Heart left ventricle (tissue), 16 donors: Measurements from ENCODE around the gene ZC3HAV1. TPM values are rescaled to one million over a fixed set of nuclear protein-coding genes. Genes with fewer than 3 reads are reported as not detected.
A peak's percentile ranks its signal among the peaks of the same experiment; 100 is the strongest.
"Not testable (repeated sequence)": the region's sequence is repeated elsewhere in the genome, so short reads cannot be mapped to it uniquely, and the experiment has no call there.

Source experiments
- ATAC-seq, 4 donors: fragments of 200-7000 bp; cut with Tn5 transposase; one replicate each; pipeline ENCODE4 v1.9.1; 2020 to 2022; ENCODE audit warnings: moderate library complexity in 4 of 4, mild to moderate bottlenecking in 3 of 4, moderate number of reproducible peaks in 1 of 4
- DNase-seq, 5 donors: peaks; one replicate each; pipeline ENCODE4 v3.0.0-alpha.2; 2020
- H3K27ac ChIP-seq, 12 donors: fragments of 200-600 bp; sonication (generic) in 4 of 12; one replicate each; pipeline versions ENCODE4 v1.5.0 to v1.8.0; 2016 to 2022; ENCODE audit warnings: mild to moderate bottlenecking in 2 of 12
- H3K27me3 ChIP-seq, 9 donors: fragments of 200-600 bp; sonication (generic) in 2 of 9; one replicate each; pipeline versions ENCODE4 v1.5.1 to v1.8.0; 2016 to 2022; ENCODE audit warnings: mild to moderate bottlenecking in 3 of 9
- H3K36me3 ChIP-seq, 9 donors: fragments of 200-600 bp; sonication (generic) in 2 of 9; one replicate each; pipeline versions ENCODE4 v1.5.0 to v1.8.0; 2018 to 2022; ENCODE audit warnings: mild to moderate bottlenecking in 2 of 9
- H3K4me1 ChIP-seq, 12 donors: fragments of 200-600 bp; sonication (generic) in 4 of 12; one replicate each; pipeline versions ENCODE4 v1.5.0 to v1.8.0; 2016 to 2022; ENCODE audit warnings: mild to moderate bottlenecking in 3 of 12
- H3K4me3 ChIP-seq, 12 donors: fragments of 200-600 bp; sonication (generic) in 4 of 12; one replicate each; pipeline versions ENCODE4 v1.5.0 to v1.8.0; 2017 to 2022; ENCODE audit warnings: mild to moderate bottlenecking in 9 of 12, moderate library complexity in 4 of 12
- H3K9me3 ChIP-seq, 12 donors: fragments of 200-600 bp; sonication (generic) in 4 of 12; one replicate each; pipeline versions ENCODE4 v1.5.0 to v1.8.0; 2016 to 2022; ENCODE audit warnings: mild to moderate bottlenecking in 1 of 12
- CTCF ChIP-seq, 12 donors: fragments of 200-600 bp; sonication (generic) in 4 of 12; IDR thresholded peaks; one replicate each; pipeline versions ENCODE4 v1.5.0 to v1.8.0; 2018 to 2022; ENCODE audit warnings: antibody characterized with exemption in 12 of 12, mild to moderate bottlenecking in 5 of 12
- POLR2A ChIP-seq, 2 donors: fragments of 450-650 bp; IDR thresholded peaks; one replicate each; pipeline ENCODE4 v1.6.1; 2017; ENCODE audit warnings: antibody characterized with exemption in 2 of 2, mild to moderate bottlenecking in 2 of 2, moderate library complexity in 2 of 2
- WGBS, 4 donors: extraction: QIAGEN DNeasy Blood & Tissue Kit in 2 of 4; methylation state at CpG; one replicate each; pipeline versions ENCODE4 v1.1.5 to v1.1.7; 2013 to 2018; 5-methylcytosine and 5-hydroxymethylcytosine counted together
- intact Hi-C, 10 donors: fragments of 100-400 bp; cut with DNase I; formaldehyde crosslinking; loops; one replicate each; pipeline versions ENCODE4 v1.11.1 to v1.14.2; 2022
- polyA plus RNA-seq, 2 donors: library from polyadenylated mRNA; stranded (reverse); fragments of 200-250 nt; gene quantifications; one replicate each; pipeline ENCODE4 v1.2.3, GENCODE V29; 2013
- total RNA-seq, 9 donors: library from RNA; depleted of rRNA in 2 of 9; stranded (reverse); fragments of >200 nt in 2 of 9; fragmentation: NEBNext Ultra II Directional in 3 of 9; extraction: Animal tissue kit (Norgen Biotek cat#: 25700) in 3 of 9; gene quantifications; one replicate each; pipeline versions ENCODE4 v1.1.0 to v1.2.4, GENCODE V29; 2016 to 2023
- donor health status: ischemic (EF 13 %, LVEDD 7.1; RV severe dilation, severe dysfunction).
- donor health status: healthy with polysubstance abuse.
- donor health status: DM: no; HTN: yes; CAD: no.
- donor health status: DM: no; HTN: no; CAD: no.
- donor health status: ischemic (EF 25% LVEDD 6.9; RV normal size, moderate dysfunction).
- donor health status: ischemic (EF 25% LVEDD 5.7; RV mildly dilated, moderate dysfunction).
- donor health status: healthy.
- donor health status: DM: yes; HTN: yes; CAD: no.
- donor health status: ischemic (EF 35%, LVEDD 5.7; RV mildly dilated, moderate dysfunction).
- donor health status: nonischemic (EF 11% LVEDD 7.7; RV severe dilation, severe dysfunction).
- donor health status: DM: yes; HTN: yes; CAD: no.
- donor health status: PGD.
- donor health status: ischemic (EF 29% LVEDD 5.4; RV normal size, mild dysfunction).
- donor health status: nonischemic (EF 23%, LVEDD 6.1; RV moderate dilation, normal function).

ZC3HAV1 gene
- total and polyA plus RNA-seq, 11 donors, result 2.8 to 31.9 (median 7.1) TPM

GRCh38 chr7:139080905-139081304, 28.6 kb downstream of the ZC3HAV1 start:
- intact Hi-C loops, result no loop called here
- Histone ChIP-seq H3K4me3 (no peak overlapping the region), H3K4me1 (peaks cover 0 to 20% (median 5%) of the 10 kb centered on the region in 12 donors), H3K27me3 (no peaks in the 10 kb centered on the region), H3K36me3 (peaks cover 0 to 100% (median 94%) of the 10 kb centered on the region in 9 donors), H3K27ac (peak overlapping the region in 5 of 12 donors; percentile 8 to 50 (median 34)), H3K9me3 (no peaks in the 10 kb centered on the region)
- no peak for TF ChIP-seq CTCF (IDR thresholded peaks at IDR 0.05)
- DNase-seq, result peak in 2 of 5 donors; percentile 25 to 31
- ATAC-seq, result peak; percentile 37 to 88 (median 60)
- WGBS, 4 donors, result 49 to 65% (median 64%) methylated on average over 8 of the region's 8 CpGs

DNA sequence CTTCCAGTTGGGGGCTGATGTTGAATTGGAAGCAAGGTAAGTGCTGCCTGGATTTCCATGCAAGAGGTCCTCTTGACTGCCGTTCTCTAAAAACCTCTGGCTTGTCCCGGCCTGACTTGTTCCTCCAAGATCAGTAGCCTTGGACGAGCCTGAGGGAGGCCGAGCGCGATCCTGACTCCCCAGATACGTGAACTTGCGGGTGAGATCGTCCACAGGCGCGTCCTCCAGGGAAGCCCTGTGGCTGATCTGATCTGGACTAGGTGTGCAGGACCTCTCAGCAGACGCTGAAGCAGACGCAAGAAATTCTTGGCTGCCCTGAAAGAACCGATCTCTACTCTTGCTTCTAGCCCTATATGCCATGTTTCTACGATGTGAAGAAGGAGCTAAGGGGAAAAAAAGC, 29.7 kb downstream of the ZC3HAV1 start:
- no peak for TF ChIP-seq CTCF (IDR thresholded peaks at IDR 0.05)
- no peak for TF ChIP-seq POLR2A (IDR thresholded peaks at IDR 0.05)
- no peaks in the 10 kb centered on the region for H3K27me3 ChIP-seq
- no peak for DNase-seq
- WGBS, 4 donors, result 94 to 96% (median 95%) methylated on average over 15 of the region's 15 CpGs
- ATAC-seq, result no peak
- H3K4me3 ChIP-seq, result no peak overlapping the region
- H3K27ac ChIP-seq, result no peak overlapping the region
- H3K9me3 ChIP-seq, result no peaks in the 10 kb centered on the region
- peaks cover 0 to 21% (median 7%) of the 10 kb centered on the region in 12 donors for H3K4me1 ChIP-seq
- intact Hi-C loops, result loop anchor here in 9 of 10 donors (5.0 to 10.0 kb wide), 4 partner anchors 43 to 195 kb away; partner anchors contain the start of gene ZC3HAV1L (in 1 of the 9)
- H3K36me3 ChIP-seq, result peaks cover 0 to 99% (median 88%) of the 10 kb centered on the region in 9 donors

GRCh38 chr7:139078911-139079310, 30.6 kb downstream of the ZC3HAV1 start:
- whole genome bisulfite sequencing, 4 donors, result 71 to 83% (median 77%) methylated on average over 1 of the region's 1 CpG
- no peaks in the 10 kb centered on the region for H3K9me3 ChIP-seq
- intact Hi-C loops, result loop anchor here in 9 of 10 donors (5.0 to 10.0 kb wide), 4 partner anchors 42 to 194 kb away; partner anchors contain the start of gene ZC3HAV1L (in 1 of the 9)
- H3K27ac ChIP-seq, result peak overlapping the region in 1 of 12 donors; percentile 4
- TF ChIP-seq CTCF (IDR thresholded peaks at IDR 0.05), result no peak
- TF ChIP-seq POLR2A (IDR thresholded peaks at IDR 0.05), result no peak
- no peaks in the 10 kb centered on the region for H3K27me3 ChIP-seq
- ATAC-seq (no peak), DNase-seq (no peak)
- H3K4me1 ChIP-seq, result peaks cover 0 to 28% (median 9%) of the 10 kb centered on the region in 12 donors
- H3K4me3 ChIP-seq, result no peak overlapping the region
- peaks cover 0 to 99% (median 84%) of the 10 kb centered on the region in 9 donors for H3K36me3 ChIP-seq

DNA sequence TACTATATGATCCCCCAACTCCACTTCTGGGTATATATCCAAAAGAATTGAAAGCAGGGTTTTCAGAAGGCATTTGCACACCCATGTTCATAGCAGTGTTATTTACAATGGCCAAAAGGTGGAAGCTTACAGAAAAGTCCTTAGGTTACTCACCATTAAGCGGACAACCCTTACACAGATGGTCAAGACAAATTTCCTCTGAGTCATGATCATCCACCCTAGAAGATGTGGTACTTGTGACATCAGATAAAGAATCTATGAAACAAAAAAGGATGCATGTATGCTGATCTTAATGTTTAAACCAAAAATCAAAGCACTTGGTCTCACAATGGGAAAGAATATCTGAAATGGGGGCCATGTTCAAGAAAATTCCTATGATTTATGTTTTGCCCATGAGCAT, 31.1 kb downstream of the ZC3HAV1 start:
- Histone ChIP-seq H3K4me1 (peaks cover 0 to 31% (median 9%) of the 10 kb centered on the region in 12 donors), H3K27ac (peak overlapping the region in 1 of 12 donors; percentile 4), H3K9me3 (no peaks in the 10 kb centered on the region), H3K36me3 (peaks cover 0 to 99% (median 84%) of the 10 kb centered on the region in 9 donors), H3K4me3 (no peak overlapping the region), H3K27me3 (no peaks in the 10 kb centered on the region)
- TF ChIP-seq POLR2A (IDR thresholded peaks at IDR 0.05) (no peak), CTCF (IDR thresholded peaks at IDR 0.05) (no peak)
- WGBS, 4 donors, result 94 to 100% (median 96%) methylated on average over 1 of the region's 1 CpG
- intact Hi-C loops, result loop anchor here in 9 of 10 donors (5.0 to 10.0 kb wide), 4 partner anchors 41 to 194 kb away; partner anchors contain the start of gene ZC3HAV1L (in 1 of the 9)
- DNase-seq, result no peak
- no peak for ATAC-seq

DNA sequence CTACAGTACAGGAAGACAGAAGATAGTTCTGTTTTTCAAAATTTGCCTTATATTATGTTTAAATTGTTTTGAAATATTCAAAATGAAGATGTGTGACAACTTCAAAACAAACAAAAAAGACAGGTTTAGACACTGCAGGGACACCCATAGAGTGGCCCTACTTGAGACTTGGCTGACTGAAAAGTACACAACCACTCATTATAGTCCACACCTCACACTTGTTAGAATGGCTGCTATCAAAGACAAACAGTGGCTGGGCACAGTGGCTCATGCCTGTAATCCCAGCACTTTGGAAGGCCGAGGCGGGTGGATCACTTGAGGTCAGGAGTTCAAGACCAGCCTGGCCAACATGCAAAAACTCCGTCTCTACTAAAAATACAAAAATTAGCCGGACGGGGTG, 31.8 kb downstream of the ZC3HAV1 start:
- not testable (repeated sequence) for ATAC-seq
- H3K36me3 ChIP-seq, result peaks cover 0 to 99% (median 84%) of the 10 kb centered on the region in 9 donors

More for the DNA sequence above, 31.8 kb downstream of the ZC3HAV1 start:
- not testable (repeated sequence) for H3K27me3 ChIP-seq, H3K4me3 ChIP-seq, H3K9me3 ChIP-seq, DNase-seq, H3K27ac ChIP-seq
- 83 to 88% (median 85%) methylated on average over 5 of the region's 5 CpGs for WGBS, 4 donors
- peaks cover 0 to 38% (median 9%) of the 10 kb centered on the region in 12 donors for H3K4me1 ChIP-seq
- intact Hi-C loops, result loop anchor here in 9 of 10 donors (2.0 to 10.0 kb wide), 5 partner anchors 40 to 193 kb away; partner anchors contain the start of gene ZC3HAV1L (in 1 of the 9)
